Measurements from ENCODE around the gene LYPD6B.
A peak's percentile ranks its signal among the peaks of the same experiment; 100 is the strongest.

The LYPD6B gene

GRCh38 chr2:149221002-149221401 is 182.5 kb downstream of the LYPD6B start:
- Histone ChIP-seq H3K36me3 (ENCODE audit: control insufficient read depth, insufficient read depth, low read length) (no peaks in the 10 kb centered on the region), H3K4me3 (ENCODE audit: low read depth, low read length) (no peak overlapping the region), H3K27ac (no peak overlapping the region), H3K4me2 (ENCODE audit: low read length) (no peak overlapping the region), H2AFZ (no peak overlapping the region), H3K9ac (no peak overlapping the region), H3K4me1 (peaks cover 4% of the 10 kb centered on the region), H3K9me3 (ENCODE audit: control insufficient read depth, low read length) (no peaks in the 10 kb centered on the region), H3K27me3 (ENCODE audit: control insufficient read depth, insufficient read depth, low read length) (no peaks in the 10 kb centered on the region), H3K79me2 (no peaks in the 10 kb centered on the region)
- no peak for TF ChIP-seq CTCF (IDR thresholded peaks at IDR 0.05)

- H3K36me3 ChIP-seq (ENCODE audit: control insufficient read depth, insufficient read depth, low read length): no peaks in the 10 kb centered on the region
- H3K9ac ChIP-seq: no peak overlapping the region
- peaks cover 4% of the 10 kb centered on the region for H3K4me1 ChIP-seq
- no peak overlapping the region for H3K4me3 ChIP-seq (ENCODE audit: low read depth, low read length)
- peak overlapping the region; percentile 18 for H2AFZ ChIP-seq
- peak overlapping the region; percentile 21 for H3K4me2 ChIP-seq (ENCODE audit: low read length)
- TF ChIP-seq CTCF (IDR thresholded peaks at IDR 0.05): no peak
- no peaks in the 10 kb centered on the region for H3K27me3 ChIP-seq (ENCODE audit: control insufficient read depth, insufficient read depth, low read length)
- H3K79me2 ChIP-seq: no peaks in the 10 kb centered on the region
- H3K27ac ChIP-seq: no peak overlapping the region
- no peaks in the 10 kb centered on the region for H3K9me3 ChIP-seq (ENCODE audit: control insufficient read depth, low read length)
Observed at GRCh38 chr2:149221898-149222297, 183.4 kb downstream of the LYPD6B start.

DNA sequence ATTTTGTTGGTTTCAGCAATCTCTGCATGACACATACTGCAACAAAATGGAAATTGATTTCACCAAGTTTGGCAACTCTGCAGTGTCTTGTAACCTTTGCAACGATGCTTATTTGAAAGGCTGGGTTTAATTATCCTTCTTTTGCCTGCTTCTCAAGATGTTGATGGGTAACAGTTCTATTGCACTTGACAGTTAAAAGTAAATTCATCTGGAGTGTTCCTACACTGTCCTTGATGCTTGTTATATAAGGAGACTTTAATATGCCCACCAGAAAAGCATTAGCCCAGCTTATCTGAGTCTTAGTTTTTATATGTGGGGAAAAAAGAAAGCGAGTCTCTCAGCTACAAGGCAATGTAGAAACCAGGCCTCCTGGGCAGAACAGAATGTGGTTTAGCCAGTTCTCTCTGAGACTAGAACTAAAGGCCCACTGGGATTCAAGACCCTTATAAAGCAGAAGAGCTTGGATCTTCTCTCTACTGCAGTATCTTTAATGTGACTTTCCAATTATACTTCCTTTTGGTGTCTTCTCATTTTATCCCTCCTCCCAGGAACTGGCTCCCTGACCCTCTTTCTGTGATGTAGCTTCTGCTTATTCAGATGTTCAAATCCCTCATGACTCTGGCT is 185.1 kb downstream of the LYPD6B start:
- Histone ChIP-seq H3K4me2 (ENCODE audit: low read length) (no peak overlapping the region), H3K9ac (no peak overlapping the region), H3K27ac (no peak overlapping the region), H3K79me2 (no peaks in the 10 kb centered on the region), H3K9me3 (ENCODE audit: control insufficient read depth, low read length) (no peaks in the 10 kb centered on the region), H3K4me3 (ENCODE audit: low read depth, low read length) (no peak overlapping the region), H3K27me3 (ENCODE audit: control insufficient read depth, insufficient read depth, low read length) (no peaks in the 10 kb centered on the region), H2AFZ (no peak overlapping the region), H3K4me1 (peaks cover 4% of the 10 kb centered on the region), H3K36me3 (ENCODE audit: control insufficient read depth, insufficient read depth, low read length) (no peaks in the 10 kb centered on the region)
- no peak for TF ChIP-seq CTCF (IDR thresholded peaks at IDR 0.05)

GRCh38 chr2:149224543-149224942 is 186.0 kb downstream of the LYPD6B start:
- Histone ChIP-seq H3K27ac (no peak overlapping the region), H3K27me3 (ENCODE audit: control insufficient read depth, insufficient read depth, low read length) (no peaks in the 10 kb centered on the region), H3K4me3 (ENCODE audit: low read depth, low read length) (no peak overlapping the region), H3K9ac (no peak overlapping the region), H3K4me1 (peaks cover 4% of the 10 kb centered on the region), H3K4me2 (ENCODE audit: low read length) (no peak overlapping the region), H3K9me3 (ENCODE audit: control insufficient read depth, low read length) (no peaks in the 10 kb centered on the region), H2AFZ (no peak overlapping the region), H3K79me2 (no peaks in the 10 kb centered on the region), H3K36me3 (ENCODE audit: control insufficient read depth, insufficient read depth, low read length) (no peaks in the 10 kb centered on the region)
- no peak for TF ChIP-seq CTCF (IDR thresholded peaks at IDR 0.05)

- no peaks in the 10 kb centered on the region for H3K27me3 ChIP-seq (ENCODE audit: control insufficient read depth, insufficient read depth, low read length)
- H2AFZ ChIP-seq: no peak overlapping the region
- no peak overlapping the region for H3K4me2 ChIP-seq (ENCODE audit: low read length)
- no peaks in the 10 kb centered on the region for H3K36me3 ChIP-seq (ENCODE audit: control insufficient read depth, insufficient read depth, low read length)
- H3K27ac ChIP-seq: no peak overlapping the region
- H3K9me3 ChIP-seq (ENCODE audit: control insufficient read depth, low read length): no peaks in the 10 kb centered on the region
- TF ChIP-seq CTCF (IDR thresholded peaks at IDR 0.05): no peak
- no peak overlapping the region for H3K9ac ChIP-seq
- peaks cover 4% of the 10 kb centered on the region for H3K4me1 ChIP-seq
- H3K4me3 ChIP-seq (ENCODE audit: low read depth, low read length): no peak overlapping the region
- no peaks in the 10 kb centered on the region for H3K79me2 ChIP-seq
Observed at GRCh38 chr2:149225446-149225845, 186.9 kb downstream of the LYPD6B start.
